H9 (cell line): ENCODE results near the gene METTL4. TPM values are rescaled to one million over a fixed set of nuclear protein-coding genes. Genes with fewer than 3 reads are reported as not detected.

ENCODE experiments used
- DNase-seq: peaks from one replicate; pipeline ENCODE4 v3.0.0-alpha.2; 2017
- H2AFZ ChIP-seq: one replicate; pipeline ENCODE4 v1.6.1; 2013; ENCODE audit warnings: mild to moderate bottlenecking, low read length, control low read depth, moderate library complexity
- H2AK5ac ChIP-seq: 2 replicates; pipeline ENCODE4 v1.6.1; 2013; ENCODE audit warnings: low read length, control low read depth, mixed read lengths; ENCODE audit not compliant: insufficient read length
- H2BK120ac ChIP-seq: one replicate; pipeline ENCODE4 v1.6.1; 2013; ENCODE audit warnings: low read depth, mild to moderate bottlenecking, low read length, control low read depth, inconsistent platforms; ENCODE audit not compliant: poor library complexity, severe bottlenecking
- H2BK12ac ChIP-seq: 2 replicates; pipeline ENCODE4 v1.6.1; 2013; ENCODE audit warnings: low read length, control low read depth, mixed read lengths, low read depth; ENCODE audit not compliant: insufficient read length
- H2BK15ac ChIP-seq: 2 replicates; pipeline ENCODE4 v1.6.1; 2013; ENCODE audit warnings: low read depth, low read length, control low read depth
- H2BK20ac ChIP-seq: one replicate; pipeline ENCODE4 v1.6.1; 2013; ENCODE audit warnings: low read depth, mild to moderate bottlenecking, low read length, control low read depth, inconsistent platforms; ENCODE audit not compliant: poor library complexity, severe bottlenecking
- H2BK5ac ChIP-seq: 2 replicates; pipeline ENCODE4 v1.6.1; 2013; ENCODE audit warnings: low read length, control low read depth, mixed read lengths; ENCODE audit not compliant: insufficient read length
- H3K14ac ChIP-seq: 2 replicates; pipeline ENCODE4 v1.6.1; 2013; ENCODE audit warnings: low read length, control low read depth; ENCODE audit not compliant: insufficient read depth
- H3K18ac ChIP-seq: 2 replicates; pipeline ENCODE4 v1.6.1; 2013; ENCODE audit warnings: low read depth, mild to moderate bottlenecking, mixed read lengths, low read length, control low read depth; ENCODE audit not compliant: insufficient read length
- H3K23ac ChIP-seq: 2 replicates; pipeline ENCODE4 v1.6.1; 2013; ENCODE audit warnings: low read length, control low read depth, mixed read lengths, low read depth; ENCODE audit not compliant: insufficient read length
- H3K23me2 ChIP-seq: 2 replicates; pipeline ENCODE4 v1.6.1; 2013; ENCODE audit warnings: low read depth, mild to moderate bottlenecking, mixed read lengths, low read length, control low read depth; ENCODE audit not compliant: insufficient read length, poor library complexity, severe bottlenecking
- H3K27ac ChIP-seq: 2 replicates; pipeline ENCODE4 v1.5.1; 2013; ENCODE audit warnings: low read length, control low read depth, mixed read lengths, low read depth; ENCODE audit not compliant: insufficient read length
- H3K27me3 ChIP-seq: 2 replicates; pipeline ENCODE4 v1.6.1; 2013; ENCODE audit warnings: low read length, control low read depth, inconsistent platforms; ENCODE audit not compliant: insufficient read depth
- H3K4ac ChIP-seq: 2 replicates; pipeline ENCODE4 v1.6.1; 2013; ENCODE audit warnings: low read depth, mild to moderate bottlenecking, control low read depth, inconsistent platforms, low read length, moderate library complexity
- H3K4me1 ChIP-seq: 2 replicates; pipeline ENCODE4 v1.6.1; 2013; ENCODE audit warnings: low read length, control low read depth, inconsistent platforms; ENCODE audit not compliant: insufficient read depth
- H3K4me2 ChIP-seq: 2 replicates; pipeline ENCODE4 v1.6.1; 2013; ENCODE audit warnings: low read length, control low read depth, mixed read lengths; ENCODE audit not compliant: insufficient read length, insufficient read depth
- H3K56ac ChIP-seq: 2 replicates; pipeline ENCODE4 v1.6.1; 2013; ENCODE audit warnings: low read depth, mild to moderate bottlenecking, mixed read lengths, low read length, control low read depth; ENCODE audit not compliant: insufficient read length
- H3K79me1 ChIP-seq: 2 replicates; pipeline ENCODE4 v1.6.1; 2013; ENCODE audit warnings: low read depth, mild to moderate bottlenecking, moderate library complexity, low read length, control low read depth, inconsistent platforms; ENCODE audit not compliant: insufficient read depth, poor library complexity, severe bottlenecking
- H3K79me2 ChIP-seq: 2 replicates; pipeline ENCODE4 v1.6.1; 2013; ENCODE audit warnings: low read length, control low read depth, inconsistent platforms; ENCODE audit not compliant: insufficient read depth
- H3K9ac ChIP-seq: 2 replicates; pipeline ENCODE4 v1.6.1; 2013; ENCODE audit warnings: low read length, control low read depth, mixed read lengths; ENCODE audit not compliant: insufficient read length; ENCODE audit errors: extremely low read depth
- H3K9me3 ChIP-seq: one replicate; pipeline ENCODE4 v1.6.1; 2013; ENCODE audit warnings: low read depth, low read length, inconsistent platforms; ENCODE audit not compliant: control insufficient read depth
- H3T11ph ChIP-seq: one replicate; pipeline ENCODE4 v1.6.1; 2013; ENCODE audit warnings: mild to moderate bottlenecking, low read length, control low read depth, inconsistent platforms
- H4K20me1 ChIP-seq: one replicate; pipeline ENCODE4 v1.6.1; 2013; ENCODE audit not compliant: control insufficient read depth, insufficient read length, insufficient read depth
- H4K5ac ChIP-seq: 2 replicates; pipeline ENCODE4 v1.6.1; 2013; ENCODE audit warnings: low read depth, mild to moderate bottlenecking, mixed read lengths, low read length, control low read depth; ENCODE audit not compliant: insufficient read length
- H4K8ac ChIP-seq: replicated peaks from 2 replicates; pipeline ENCODE4 v1.6.1; 2013; ENCODE audit warnings: low read length, control low read depth, mixed read lengths, low read depth; ENCODE audit not compliant: insufficient read length
- H4K91ac ChIP-seq: 2 replicates; pipeline ENCODE4 v1.6.1; 2013; ENCODE audit warnings: low read depth, mild to moderate bottlenecking, moderate library complexity, mixed read lengths, low read length, control low read depth; ENCODE audit not compliant: insufficient read length
- H3K27ac Mint-ChIP-seq, 3 experiments: 2 replicates in 2 of 3; 3 replicates in 1 of 3; pipeline ENCODE4 v1.8.0; 2020 to 2021; ENCODE audit warnings: mixed read lengths in 3 of 3, mild to moderate bottlenecking in 1 of 3, moderate library complexity in 1 of 3
- H3K27me3 Mint-ChIP-seq: 2 replicates; pipeline ENCODE4 v1.8.0; 2021; ENCODE audit warnings: low read depth, mild to moderate bottlenecking, moderate library complexity, mixed read lengths
- H3K36me3 Mint-ChIP-seq, 3 experiments: 2 replicates in 2 of 3; 3 replicates in 1 of 3; pipeline ENCODE4 v1.8.0; 2020 to 2021; ENCODE audit warnings: low read depth in 3 of 3, mixed read lengths in 3 of 3; ENCODE audit not compliant: insufficient read depth in 1 of 3
- H3K4me1 Mint-ChIP-seq, 2 experiments: 2 replicates each; pipeline ENCODE4 v1.8.0; 2020; ENCODE audit warnings: mixed read lengths in 2 of 2
- H3K4me3 Mint-ChIP-seq, 2 experiments: 2 replicates in 1 of 2; 3 replicates in 1 of 2; pipeline ENCODE4 v1.8.0; 2020 to 2021; ENCODE audit warnings: mild to moderate bottlenecking in 2 of 2, mixed read lengths in 2 of 2, moderate library complexity in 1 of 2
- H3K9me3 Mint-ChIP-seq, 2 experiments: 2 replicates in 1 of 2; 3 replicates in 1 of 2; pipeline ENCODE4 v1.8.0; 2020; ENCODE audit warnings: mild to moderate bottlenecking in 2 of 2, mixed read lengths in 2 of 2, moderate library complexity in 1 of 2
- WGBS: extraction: QIAGEN DNeasy Blood & Tissue Kit; methylation state at CpG from one replicate; pipeline ENCODE4 v1.1.7; 2013; ENCODE audit warnings: missing lambda C conversion rate, low lambda C conversion rate, mixed read lengths; ENCODE audit not compliant: insufficient read length; ENCODE audit errors: extremely low coverage; 5-methylcytosine and 5-hydroxymethylcytosine counted together
- total RNA-seq: library from RNA; stranded (reverse); gene quantifications from 2 replicates; pipeline ENCODE4 v1.2.1, GENCODE V29; 2021
- TF ChIP-seq, protein P1 (sequence below): fragments of 200-600 bp; sonication (generic); conservative IDR thresholded peaks from 3 replicates; pipeline ENCODE4 v1.8.0; 2021; ENCODE audit warnings: antibody characterized with exemption, mild to moderate bottlenecking

The METTL4 gene
- total RNA-seq, 1 experiment from 2014 or later, result 14.2 TPM

DNA sequence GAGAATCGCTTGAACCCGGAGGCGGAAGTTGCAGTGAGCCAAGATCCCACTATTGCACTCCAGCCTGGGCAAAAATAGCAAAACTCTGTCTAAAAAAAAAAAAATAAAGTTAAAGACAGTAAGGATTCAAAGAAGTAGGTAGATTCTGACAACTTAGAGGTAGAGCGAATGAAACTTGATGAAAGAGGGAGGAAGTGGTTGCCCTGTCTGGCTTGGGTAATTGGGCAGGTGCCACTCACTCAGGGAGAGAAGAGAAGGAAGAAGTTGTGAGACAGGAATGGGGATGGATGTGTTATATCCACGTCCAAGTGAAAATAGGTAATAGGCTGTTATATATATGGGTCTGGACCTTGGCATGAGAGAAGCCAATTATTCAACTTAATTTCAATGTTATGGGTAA lies 26.3 kb upstream of the METTL4 start:
- no peaks in the 10 kb centered on the region for H3K79me1 ChIP-seq
- no peak overlapping the region for H4K91ac ChIP-seq
- H2BK5ac ChIP-seq, result no peak overlapping the region
- H4K5ac ChIP-seq, result no peak overlapping the region
- H3K27ac ChIP-seq, result no peak overlapping the region
- peaks cover 28 to 71% (median 68%) of the 10 kb centered on the region in 3 experiments for H3K36me3 Mint-ChIP-seq
- no peak overlapping the region for H2BK20ac ChIP-seq
- no peak overlapping the region for H3K14ac ChIP-seq
- H2BK12ac ChIP-seq, result no peak overlapping the region
- H3K56ac ChIP-seq, result no peak overlapping the region
- no peaks in the 10 kb centered on the region for H4K20me1 ChIP-seq
- H3K23ac ChIP-seq, result no peak overlapping the region
- no peak overlapping the region for H3K27ac Mint-ChIP-seq
- no peak overlapping the region for H2BK120ac ChIP-seq
- H3K4me2 ChIP-seq, result no peak overlapping the region
- TF ChIP-seq, protein P1, sequence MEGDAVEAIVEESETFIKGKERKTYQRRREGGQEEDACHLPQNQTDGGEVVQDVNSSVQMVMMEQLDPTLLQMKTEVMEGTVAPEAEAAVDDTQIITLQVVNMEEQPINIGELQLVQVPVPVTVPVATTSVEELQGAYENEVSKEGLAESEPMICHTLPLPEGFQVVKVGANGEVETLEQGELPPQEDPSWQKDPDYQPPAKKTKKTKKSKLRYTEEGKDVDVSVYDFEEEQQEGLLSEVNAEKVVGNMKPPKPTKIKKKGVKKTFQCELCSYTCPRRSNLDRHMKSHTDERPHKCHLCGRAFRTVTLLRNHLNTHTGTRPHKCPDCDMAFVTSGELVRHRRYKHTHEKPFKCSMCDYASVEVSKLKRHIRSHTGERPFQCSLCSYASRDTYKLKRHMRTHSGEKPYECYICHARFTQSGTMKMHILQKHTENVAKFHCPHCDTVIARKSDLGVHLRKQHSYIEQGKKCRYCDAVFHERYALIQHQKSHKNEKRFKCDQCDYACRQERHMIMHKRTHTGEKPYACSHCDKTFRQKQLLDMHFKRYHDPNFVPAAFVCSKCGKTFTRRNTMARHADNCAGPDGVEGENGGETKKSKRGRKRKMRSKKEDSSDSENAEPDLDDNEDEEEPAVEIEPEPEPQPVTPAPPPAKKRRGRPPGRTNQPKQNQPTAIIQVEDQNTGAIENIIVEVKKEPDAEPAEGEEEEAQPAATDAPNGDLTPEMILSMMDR, result no peak
- H3K9ac ChIP-seq, result no peak overlapping the region
- no peak overlapping the region for H3K4me3 Mint-ChIP-seq
- no peaks in the 10 kb centered on the region for H3K27me3 Mint-ChIP-seq
- H3K79me2 ChIP-seq, result no peaks in the 10 kb centered on the region
- DNase-seq, result no peak
- H2AK5ac ChIP-seq, result no peak overlapping the region
- 0 out of 4 replicates have a peak, but pooled peaks cover 0 to under 1% of the 10 kb centered on the region in 2 experiments for H3K4me1 Mint-ChIP-seq
- H3K18ac ChIP-seq, result no peak overlapping the region
- H3K4me1 ChIP-seq, result no peaks in the 10 kb centered on the region
- H3K23me2 ChIP-seq, result no peaks in the 10 kb centered on the region
- no peak overlapping the region for H4K8ac ChIP-seq
- no peak overlapping the region for H2AFZ ChIP-seq
- no peaks in the 10 kb centered on the region for H3K9me3 ChIP-seq
- no peaks in the 10 kb centered on the region; a peak in 1 of 5 replicates for H3K9me3 Mint-ChIP-seq
- no peak overlapping the region for H3T11ph ChIP-seq
- no peak overlapping the region for H3K4ac ChIP-seq
- WGBS, result no CpG with 5 or more reads among the region's 5 CpGs
- H2BK15ac ChIP-seq, result no peak overlapping the region
- no peaks in the 10 kb centered on the region for H3K27me3 ChIP-seq
